GM18870 (cell line): ENCODE measurements around the gene PATE3.

Experiments used
- ATAC-seq: cut with Tn5 transposase; IDR thresholded peaks from one replicate; pipeline ENCODE4 v1.9.1; 2021; ENCODE audit warnings: moderate library complexity; ENCODE audit not compliant: unreplicated experiment

PATE3 gene

GRCh38 chr11:125835748-125836147 is 47.8 kb downstream of the PATE3 start:
- ATAC-seq: no peak
